CD4-positive, alpha-beta T cell treated with Interleukin-10 for 1 hour (primary cell): ENCODE results near the gene CCDC146.
"Not testable (repeated sequence)": the region's sequence is repeated elsewhere in the genome, so short reads cannot be mapped to it uniquely, and the experiment has no call there.

Experiments
- DNase-seq: peaks from one replicate; pipeline ENCODE4 v3.0.0-alpha.2; 2020

The CCDC146 gene

GRCh38 chr7:77306231-77307067 lies 184.0 kb downstream of the CCDC146 start:
- no peak for DNase-seq

- DNase-seq: no peak
Measured at GRCh38 chr7:77308792-77309191, 186.4 kb downstream of the CCDC146 start.

- DNase-seq: no peak
Measured at GRCh38 chr7:77309714-77310220, 187.4 kb downstream of the CCDC146 start.

GRCh38 chr7:77310982-77311381 lies 188.6 kb downstream of the CCDC146 start:
- DNase-seq: no peak

GRCh38 chr7:77313085-77313484 lies 190.7 kb downstream of the CCDC146 start:
- DNase-seq: no peak

GRCh38 chr7:77313876-77314480 lies 191.6 kb downstream of the CCDC146 start:
- DNase-seq: no peak

- no peak for DNase-seq
Measured at GRCh38 chr7:77315182-77315591, 192.8 kb downstream of the CCDC146 start.

GRCh38 chr7:77316219-77316978 lies 194.0 kb downstream of the CCDC146 start:
- no peak for DNase-seq

GRCh38 chr7:77318019-77318418 lies 195.6 kb downstream of the CCDC146 start:
- DNase-seq: no peak

- DNase-seq: no peak
Measured at GRCh38 chr7:77320137-77320536, 197.7 kb downstream of the CCDC146 start.

- DNase-seq: no peak
Measured at GRCh38 chr7:77320714-77321113, 198.3 kb downstream of the CCDC146 start.

- DNase-seq: no peak
Measured at GRCh38 chr7:77321300-77321699, 198.9 kb downstream of the CCDC146 start.

GRCh38 chr7:77326131-77326530 lies 203.7 kb downstream of the CCDC146 start:
- no peak for DNase-seq

- DNase-seq: no peak
Measured at GRCh38 chr7:77327067-77327931, 204.9 kb downstream of the CCDC146 start.

GRCh38 chr7:77327932-77328628 lies 205.7 kb downstream of the CCDC146 start:
- DNase-seq: peak; percentile 45

- no peak for DNase-seq
Measured at GRCh38 chr7:77328669-77329068, 206.3 kb downstream of the CCDC146 start.

- no peak for DNase-seq
Measured at GRCh38 chr7:77329466-77330168, 207.2 kb downstream of the CCDC146 start.

GRCh38 chr7:77330169-77330882 lies 207.9 kb downstream of the CCDC146 start:
- peak; percentile 44 for DNase-seq

GRCh38 chr7:77331938-77332695 lies 209.7 kb downstream of the CCDC146 start:
- DNase-seq: peak; percentile 74

- DNase-seq: not testable (repeated sequence)
Measured at GRCh38 chr7:77334039-77334438, 211.6 kb downstream of the CCDC146 start.
